NCI-H1105 treated with DMSO at 0.1 percent for 48 hours (cell line): Measurements from ENCODE around the gene PWWP2B.
"Not testable (repeated sequence)": the region's sequence is repeated elsewhere in the genome, so short reads cannot be mapped to it uniquely, and the experiment has no call there.

Source experiments
- DNase-seq: peaks from one replicate; lab custom pipeline; 2025; lab: John Stamatoyannopoulos, UW

Gene PWWP2B

GRCh38 chr10:132434405-132435005, 37.5 kb downstream of the PWWP2B start:
- no peak for DNase-seq

GRCh38 chr10:132435320-132435719, 38.3 kb downstream of the PWWP2B start:
- not testable (repeated sequence) for DNase-seq

GRCh38 chr10:132436096-132436495, 39.1 kb downstream of the PWWP2B start:
- not testable (repeated sequence) for DNase-seq

- no peak for DNase-seq
Observed at GRCh38 chr10:132436861-132437410, 39.9 kb downstream of the PWWP2B start.

- no peak for DNase-seq
Observed at GRCh38 chr10:132437541-132437950, 40.5 kb downstream of the PWWP2B start.

- no peak for DNase-seq
Observed at GRCh38 chr10:132438091-132439024, 41.4 kb downstream of the PWWP2B start.

GRCh38 chr10:132439025-132439388, 42.0 kb downstream of the PWWP2B start:
- DNase-seq, result no peak

GRCh38 chr10:132439424-132440163, 42.6 kb downstream of the PWWP2B start:
- DNase-seq, result no peak

GRCh38 chr10:132440791-132441565, 44.0 kb downstream of the PWWP2B start:
- no peak for DNase-seq

- DNase-seq, result no peak
Observed at GRCh38 chr10:132441818-132442524, 45.0 kb downstream of the PWWP2B start.

- no peak for DNase-seq
Observed at GRCh38 chr10:132442636-132443035, 45.6 kb downstream of the PWWP2B start.

- DNase-seq, result no peak
Observed at GRCh38 chr10:132443605-132443982, 46.6 kb downstream of the PWWP2B start.

- DNase-seq, result no peak
Observed at GRCh38 chr10:132443983-132444876, 47.2 kb downstream of the PWWP2B start.

GRCh38 chr10:132444877-132445351, 47.9 kb downstream of the PWWP2B start:
- DNase-seq, result no peak

- no peak for DNase-seq
Observed at GRCh38 chr10:132445516-132446194, 48.7 kb downstream of the PWWP2B start.

GRCh38 chr10:132446195-132446581, 49.2 kb downstream of the PWWP2B start:
- DNase-seq, result no peak

- DNase-seq, result no peak
Observed at GRCh38 chr10:132446661-132447445, 49.9 kb downstream of the PWWP2B start.
